Panc1 (cell line): ENCODE data around the gene CCDC171.

Source experiments
- CTCF ChIP-seq: fragments of 450-650 bp; IDR thresholded peaks from 2 replicates; pipeline ENCODE4 v1.5.1; 2017; ENCODE audit warnings: mild to moderate bottlenecking
- POLR2AphosphoS5 ChIP-seq: IDR thresholded peaks from 2 replicates; pipeline ENCODE4 v1.6.1; 2012; ENCODE audit warnings: mild to moderate bottlenecking, low read depth, low read length, moderate library complexity
- REST ChIP-seq, 2 experiments: IDR thresholded peaks; 2 replicates each; pipeline ENCODE4 v1.6.1; 2011 to 2012; ENCODE audit warnings: low read depth in 2 of 2, control low read depth in 1 of 2, low read length in 1 of 2, mild to moderate bottlenecking in 1 of 2, moderate library complexity in 1 of 2; ENCODE audit not compliant: insufficient read depth in 1 of 2

- TF ChIP-seq CTCF (no peak), REST (IDR thresholded peaks at IDR 0.05; ENCODE audit: insufficient read depth in 1 of 2, low read depth in 2 of 2, low read length in 1 of 2) (no peak), POLR2AphosphoS5 (no peak)
Measured at GRCh38 chr9:15843316-15843715, 290.5 kb downstream of the CCDC171 start.
